ENCODE measurements around the gene TBC1D1.

Gene TBC1D1

GRCh38 chr4:38107818-38108217 is 216.9 kb downstream of the TBC1D1 start:
- DNase-seq, result no peak

GRCh38 chr4:38109370-38109769 is 218.5 kb downstream of the TBC1D1 start:
- DNase-seq, result no peak

- DNase-seq, result no peak
Measured at GRCh38 chr4:38109896-38110295, 219.0 kb downstream of the TBC1D1 start.

- no peak for DNase-seq
Measured at GRCh38 chr4:38111024-38111423, 220.1 kb downstream of the TBC1D1 start.

GRCh38 chr4:38111717-38112116 is 220.8 kb downstream of the TBC1D1 start:
- DNase-seq, result no peak

GRCh38 chr4:38113132-38113531 is 222.2 kb downstream of the TBC1D1 start:
- no peak for DNase-seq

- no peak for DNase-seq
Measured at GRCh38 chr4:38113551-38113950, 222.7 kb downstream of the TBC1D1 start.

GRCh38 chr4:38114386-38115150 is 223.7 kb downstream of the TBC1D1 start:
- no peak for DNase-seq

- DNase-seq, result no peak
Measured at GRCh38 chr4:38115601-38116000, 224.7 kb downstream of the TBC1D1 start.

GRCh38 chr4:38117591-38117990 is 226.7 kb downstream of the TBC1D1 start:
- no peak for DNase-seq

GRCh38 chr4:38119668-38120385 is 228.9 kb downstream of the TBC1D1 start:
- no peak for DNase-seq

- no peak for DNase-seq
Measured at GRCh38 chr4:38120772-38121171, 229.9 kb downstream of the TBC1D1 start.

- DNase-seq, result no peak
Measured at GRCh38 chr4:38122060-38122459, 231.2 kb downstream of the TBC1D1 start.

- DNase-seq, result no peak
Measured at GRCh38 chr4:38123555-38123954, 232.7 kb downstream of the TBC1D1 start.

GRCh38 chr4:38124961-38125360 is 234.1 kb downstream of the TBC1D1 start:
- DNase-seq, result no peak

GRCh38 chr4:38125816-38126215 is 234.9 kb downstream of the TBC1D1 start:
- DNase-seq, result no peak

- no peak for DNase-seq
Measured at GRCh38 chr4:38128478-38129459, 237.9 kb downstream of the TBC1D1 start.

GRCh38 chr4:38129460-38130227 is 238.8 kb downstream of the TBC1D1 start:
- no peak for DNase-seq

- DNase-seq, result no peak
Measured at GRCh38 chr4:38130884-38131283, 240.0 kb downstream of the TBC1D1 start.

GRCh38 chr4:38131371-38132091 is 240.6 kb downstream of the TBC1D1 start:
- no peak for DNase-seq

GRCh38 chr4:38132107-38132673 is 241.3 kb downstream of the TBC1D1 start:
- no peak for DNase-seq
